Tongue (tissue), 2 donors: ENCODE results near the gene ITGA5. TPM values are rescaled to one million over a fixed set of nuclear protein-coding genes. Genes with fewer than 3 reads are reported as not detected.

Source experiments
- DNase-seq: peaks from one replicate; pipeline ENCODE4 v3.0.0-alpha.2; 2015
- total RNA-seq: library from RNA; depleted of rRNA; stranded (reverse); fragments of >200 nt; gene quantifications from one replicate; pipeline ENCODE4 v1.2.3, GENCODE V29; 2014

ITGA5 gene
- total RNA-seq, 1 donor from 2014 or later = 112 TPM

DNA sequence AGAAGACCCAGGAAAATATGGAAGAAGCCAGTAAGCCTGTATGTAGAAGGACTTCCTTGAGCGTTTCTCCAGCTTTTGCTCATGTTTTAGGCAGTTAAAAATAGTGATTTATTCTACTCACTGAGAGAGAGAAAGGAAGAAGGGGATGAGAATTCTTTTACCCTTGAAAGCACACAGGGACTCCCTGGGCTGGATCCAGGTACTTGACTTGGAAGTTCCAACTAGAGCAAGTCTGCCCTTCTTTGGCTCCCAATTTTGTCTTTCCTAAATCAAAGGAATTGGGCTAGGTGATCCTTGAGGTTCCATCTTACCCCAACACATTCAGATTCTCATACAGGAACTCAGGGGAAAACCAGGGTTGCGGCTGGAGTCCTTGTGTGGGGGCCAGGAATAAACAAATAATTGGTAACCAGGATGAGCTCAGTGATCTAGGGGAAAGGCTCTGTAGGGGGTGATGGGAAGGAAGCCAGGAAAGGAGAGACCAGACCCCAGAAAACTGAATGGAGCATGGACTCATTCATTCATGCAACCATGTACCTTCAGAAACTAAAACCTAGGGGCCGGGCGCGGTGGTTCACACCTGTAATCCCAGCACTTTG, 11.5 kb upstream of the ITGA5 start:
- DNase-seq = no peak

DNA sequence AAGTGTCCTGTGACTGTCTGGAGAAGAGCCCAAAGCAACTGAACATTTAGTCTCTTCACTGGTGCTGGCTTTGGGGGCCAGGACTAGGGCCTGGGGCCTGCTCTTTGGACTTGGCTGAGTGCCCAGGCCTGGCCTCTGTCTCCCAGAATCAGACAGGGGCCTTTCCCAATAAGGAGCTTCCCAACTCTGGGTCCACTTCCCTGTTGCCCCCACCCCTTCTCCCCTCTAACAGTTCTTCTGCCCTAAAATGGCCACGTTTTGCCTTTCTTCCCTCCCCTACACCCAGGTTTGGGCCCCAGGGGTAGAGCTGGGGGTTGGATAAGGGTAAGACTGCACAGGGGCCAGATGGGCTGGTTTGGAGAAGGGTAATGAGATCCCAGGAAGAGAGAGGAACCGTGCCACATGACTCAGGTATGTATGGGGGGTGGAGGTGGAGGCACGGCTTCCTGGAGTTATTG, 10.0 kb upstream of the ITGA5 start:
- no peak for DNase-seq

DNA sequence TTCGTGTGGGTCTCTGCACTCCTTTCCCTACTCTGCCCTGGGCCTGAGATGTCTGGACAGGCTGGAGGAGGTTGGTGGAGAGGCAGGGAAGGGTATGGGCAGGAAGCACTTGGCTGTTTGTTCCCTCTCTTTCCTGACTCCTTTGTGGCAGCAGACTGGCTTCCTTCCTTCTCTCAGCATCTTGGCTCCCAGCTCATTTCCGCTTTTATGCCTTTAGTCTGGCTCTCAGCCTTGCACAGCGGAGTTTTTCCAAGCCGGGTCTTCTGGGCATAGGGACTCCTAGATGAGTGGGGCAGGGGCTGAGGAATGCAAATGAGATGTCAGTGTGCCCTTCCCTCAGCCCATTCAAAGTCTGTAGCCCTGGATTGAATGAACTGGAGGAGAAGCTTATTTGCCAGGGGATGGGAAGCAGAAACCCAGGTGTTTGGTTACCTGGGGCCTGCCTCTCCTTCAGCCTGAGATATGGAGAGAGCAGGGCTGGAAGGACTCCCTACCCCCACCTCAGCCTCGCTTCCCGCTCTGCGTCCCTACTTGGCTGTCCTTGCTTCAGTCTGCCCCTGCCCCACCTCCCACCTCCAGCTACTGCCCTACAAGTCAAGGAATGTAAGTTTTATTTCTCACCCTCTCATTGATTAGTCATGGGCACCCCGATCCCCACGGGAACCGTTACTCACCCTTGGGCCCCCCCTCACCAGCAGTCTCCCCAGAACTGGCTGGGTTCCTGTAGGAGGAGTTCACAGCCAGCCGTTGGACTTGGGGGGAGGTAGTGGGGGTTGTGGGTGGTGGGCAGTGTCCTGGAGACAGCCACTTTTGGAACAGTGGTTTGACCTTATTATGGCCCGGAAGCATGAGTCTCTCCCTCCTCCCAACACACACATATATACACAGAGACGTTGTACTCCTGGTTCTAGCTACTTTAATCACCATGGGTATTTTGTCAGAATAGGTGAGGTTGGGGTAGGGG, 9.3 kb upstream of the ITGA5 start:
- no peak for DNase-seq

DNA sequence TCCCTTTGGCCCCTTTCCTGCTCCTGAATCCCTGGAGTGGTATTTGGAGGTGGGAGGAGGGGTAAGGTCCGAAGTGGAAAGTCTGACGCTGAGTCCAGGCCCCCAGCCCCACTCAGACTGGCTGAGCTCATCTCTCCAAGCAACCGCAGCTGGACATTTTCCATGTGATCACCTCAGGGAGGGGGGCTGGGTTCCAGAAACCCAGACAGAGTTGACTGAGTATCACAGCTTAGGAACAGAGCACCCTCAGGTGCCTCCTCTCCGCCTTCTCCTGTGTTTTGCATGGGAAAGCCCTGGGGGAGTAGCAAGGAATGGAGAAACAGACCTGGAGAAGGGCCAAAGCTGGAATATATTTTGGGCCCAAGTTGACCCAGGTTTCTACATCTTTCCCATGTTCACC, 8.0 kb upstream of the ITGA5 start:
- peak; percentile 66 for DNase-seq

DNA sequence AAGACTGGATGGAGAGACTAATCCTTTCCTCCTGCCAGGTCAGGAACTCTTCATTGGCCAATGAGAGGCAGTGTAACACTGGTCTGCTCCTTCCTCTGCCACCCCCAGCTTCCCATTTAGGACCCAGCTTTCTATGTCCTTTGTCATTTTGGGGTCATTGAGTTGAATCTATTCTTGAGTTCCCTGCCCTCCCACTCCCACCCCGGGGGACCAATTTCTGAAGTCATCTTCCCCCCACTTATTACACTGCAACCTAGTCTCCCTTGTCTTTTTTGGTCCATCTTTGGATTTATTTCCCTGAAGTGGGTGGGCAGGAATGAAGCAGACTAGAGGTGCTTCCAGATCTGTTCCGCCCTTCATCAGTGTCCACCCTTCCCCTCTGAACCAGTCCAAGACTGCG, 7.6 kb upstream of the ITGA5 start:
- no peak for DNase-seq

DNA sequence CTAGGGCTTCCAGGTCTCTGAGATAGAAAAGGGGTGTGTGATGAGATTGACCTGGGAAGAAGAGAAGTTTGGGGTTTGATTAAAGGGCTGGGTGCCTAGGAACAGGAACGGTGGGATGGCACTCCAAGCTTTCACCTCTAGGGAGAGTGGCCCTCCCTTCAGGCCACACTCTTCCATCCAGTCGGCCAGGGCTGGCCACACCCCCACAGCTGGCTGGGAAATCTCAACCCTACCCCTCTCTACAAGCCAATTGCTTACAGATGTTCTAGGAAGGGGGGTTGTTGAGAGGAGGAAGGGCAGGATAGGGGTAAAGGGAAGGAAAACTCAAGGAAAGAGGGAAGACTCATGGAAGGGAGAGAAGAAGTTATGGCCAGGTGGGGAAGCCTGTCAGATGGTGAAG, 6.6 kb upstream of the ITGA5 start:
- DNase-seq = peak; percentile 62

DNA sequence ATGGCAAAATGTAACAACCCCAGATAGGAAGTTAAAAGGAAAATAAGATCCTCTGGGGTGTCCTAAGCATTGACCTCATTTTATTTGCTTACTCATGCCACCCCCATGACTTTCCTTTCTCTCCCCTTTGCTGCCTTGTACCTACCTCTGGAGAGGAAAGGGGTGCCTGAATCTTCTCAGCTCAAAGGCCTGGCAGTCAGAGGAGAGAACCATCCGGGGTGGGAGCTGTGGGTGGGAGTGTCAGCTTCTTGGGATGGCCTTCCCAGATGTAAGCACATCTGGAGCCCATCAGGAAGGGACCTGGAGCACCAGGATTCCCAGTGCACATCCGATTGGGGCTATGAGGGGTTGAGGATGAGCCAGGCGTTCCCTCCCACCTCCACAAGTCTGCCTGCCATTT, 5.2 kb upstream of the ITGA5 start:
- no peak for DNase-seq

DNA sequence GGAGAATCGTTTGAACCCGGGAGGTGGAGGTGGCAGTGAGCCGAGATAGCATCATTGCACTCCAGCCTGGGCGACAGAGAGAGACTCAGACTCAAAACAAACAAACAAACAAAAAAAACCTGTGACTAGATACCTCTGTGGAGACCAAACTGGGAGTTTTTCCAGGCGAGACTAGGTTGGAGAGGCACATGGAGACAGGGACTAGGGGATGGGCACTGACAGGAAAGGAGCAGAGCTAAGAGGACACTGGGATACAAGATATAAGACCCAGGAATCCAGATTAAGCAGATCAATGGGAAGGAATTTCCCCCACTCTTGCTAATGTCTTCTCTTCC, 4.7 kb upstream of the ITGA5 start:
- DNase-seq = no peak

DNA sequence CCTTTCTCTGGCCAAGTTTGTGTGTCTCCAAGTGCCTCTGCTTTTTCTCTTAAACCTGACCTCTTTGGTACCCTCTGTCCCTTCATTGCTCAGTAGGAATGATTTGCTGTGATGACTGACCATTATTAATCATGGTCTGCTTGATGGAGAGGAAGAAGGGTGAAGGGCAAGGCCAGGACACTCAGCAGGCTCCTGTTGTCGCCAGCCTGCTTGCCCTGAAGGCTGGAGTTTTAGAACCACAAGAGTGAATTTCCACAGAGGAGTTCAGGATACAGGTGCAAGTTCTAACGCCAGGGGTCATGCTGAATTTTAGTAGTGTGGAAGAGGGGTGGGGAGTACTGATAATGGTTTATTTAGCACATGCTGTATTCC, 2.8 kb upstream of the ITGA5 start:
- DNase-seq = no peak

DNA sequence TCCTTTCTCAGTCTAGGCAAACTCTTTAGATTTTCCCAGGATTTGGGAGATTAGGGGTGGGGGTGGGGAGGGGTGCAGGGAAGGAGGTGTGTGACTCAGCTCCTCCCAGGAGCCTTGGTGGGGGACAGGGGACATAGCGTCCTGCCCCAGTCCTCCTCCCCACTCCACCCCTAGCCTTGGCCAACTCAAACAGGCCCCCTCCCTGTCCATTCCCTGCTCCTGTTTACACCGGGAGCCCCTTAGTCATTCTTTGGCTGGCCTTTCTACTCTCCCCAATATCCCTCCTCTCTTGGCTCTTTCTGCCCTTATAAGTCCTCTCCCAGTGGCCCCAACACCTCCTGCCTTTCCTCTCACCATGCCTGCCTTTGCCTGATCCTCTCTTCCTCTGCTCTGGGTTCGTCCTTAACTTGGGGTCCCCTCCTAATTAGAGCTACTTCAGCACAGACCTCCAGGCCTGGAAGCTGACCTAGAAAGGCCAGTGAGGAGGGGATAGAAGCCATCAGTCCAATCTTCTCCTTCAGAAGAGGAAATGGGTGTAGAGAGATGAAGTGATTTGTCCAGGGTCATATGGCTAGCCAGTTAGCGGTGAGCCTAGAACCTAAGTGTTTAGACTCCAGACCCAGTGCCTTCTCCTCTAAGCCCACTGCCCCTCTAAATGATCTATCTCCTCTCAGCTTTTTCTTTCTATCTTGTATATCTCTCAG, 2.3 kb upstream of the ITGA5 start:
- DNase-seq = no peak

DNA sequence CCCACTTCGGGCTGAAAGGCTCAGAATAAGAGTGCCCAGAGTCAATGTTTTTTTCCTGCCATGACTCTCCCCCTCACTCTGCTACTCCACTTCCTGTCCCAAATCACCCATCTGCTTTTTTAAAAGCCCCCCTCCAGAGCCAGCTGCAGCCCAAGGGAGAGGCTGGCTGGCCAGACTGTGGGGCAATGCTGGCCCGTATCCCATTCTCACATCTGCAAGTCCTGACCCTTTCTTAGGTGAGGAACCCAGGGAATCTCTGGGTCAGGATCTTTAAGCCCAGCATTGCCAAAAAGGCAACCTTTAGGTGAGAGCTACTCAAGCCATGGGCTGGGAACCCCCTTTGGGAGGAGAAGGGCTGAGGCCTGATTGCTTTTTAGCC, 1.7 kb upstream of the ITGA5 start:
- DNase-seq = no peak

DNA sequence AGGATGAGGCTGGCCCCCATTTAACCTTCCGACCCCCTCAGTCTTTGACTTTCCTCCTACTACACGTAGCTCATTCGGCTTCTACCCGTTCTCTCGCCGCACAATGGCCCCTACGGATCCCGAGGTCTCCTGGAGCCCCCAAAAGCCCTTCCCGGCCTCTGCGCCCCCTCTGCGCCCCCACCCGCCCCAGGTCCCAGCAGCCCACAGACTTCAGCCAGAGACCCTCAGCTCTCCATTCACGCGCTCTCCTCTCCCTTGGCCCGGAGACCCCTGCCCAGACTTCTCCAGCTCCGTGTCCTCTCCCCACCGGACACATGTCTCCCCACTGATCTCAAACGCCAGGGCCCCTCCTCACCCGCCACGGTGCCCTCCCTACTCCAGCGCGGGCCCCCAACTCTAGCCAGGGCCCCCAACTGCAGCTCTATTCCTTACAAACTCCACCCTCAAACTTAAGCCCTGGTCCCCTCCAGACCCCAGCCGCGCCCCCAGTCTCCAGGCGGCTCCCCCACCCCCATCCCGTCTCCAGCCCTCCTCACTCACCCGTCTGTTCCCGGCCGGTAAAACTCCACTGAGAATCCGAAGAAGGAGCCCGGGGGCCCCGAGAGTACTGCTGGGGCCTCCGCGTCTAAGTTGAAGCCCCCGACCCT, 502 bp downstream of the ITGA5 start:
- DNase-seq = no peak

DNA sequence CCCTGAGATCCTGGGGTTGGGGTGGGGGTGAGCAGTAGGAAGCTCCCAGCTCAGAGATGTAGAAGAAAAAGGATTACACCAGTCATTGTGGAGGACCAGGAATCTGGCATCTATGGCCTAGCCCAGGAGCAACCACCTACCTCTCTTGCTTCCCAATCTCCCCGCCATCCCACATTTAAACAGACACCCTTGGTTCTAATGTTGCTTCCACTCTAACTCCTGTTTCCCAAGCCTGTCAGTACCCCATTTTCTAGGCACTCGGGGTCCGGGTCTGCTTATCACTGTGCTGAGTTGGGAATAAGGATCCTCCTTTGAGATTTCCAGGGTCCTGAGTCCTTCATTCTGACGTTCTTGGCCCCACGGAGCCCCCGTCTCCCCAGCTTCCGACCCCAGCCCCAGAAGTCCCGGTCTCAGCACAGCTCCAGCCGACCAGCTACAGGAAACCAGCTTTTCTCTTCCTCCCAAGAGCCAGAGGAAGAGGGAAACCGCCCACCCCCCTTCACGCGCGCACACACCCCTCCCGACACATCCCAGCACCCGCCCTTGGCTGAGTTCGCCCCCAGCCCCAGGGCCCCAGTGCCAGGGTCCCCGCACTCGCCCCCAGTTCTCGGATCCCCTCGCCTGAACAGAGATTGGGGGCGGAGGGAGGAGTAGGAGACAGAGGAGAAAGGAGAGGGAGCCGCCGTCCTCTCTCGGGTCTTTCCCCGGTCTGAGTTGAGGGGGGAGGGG, 1.2 kb downstream of the ITGA5 start:
- peak; percentile 60 for DNase-seq

DNA sequence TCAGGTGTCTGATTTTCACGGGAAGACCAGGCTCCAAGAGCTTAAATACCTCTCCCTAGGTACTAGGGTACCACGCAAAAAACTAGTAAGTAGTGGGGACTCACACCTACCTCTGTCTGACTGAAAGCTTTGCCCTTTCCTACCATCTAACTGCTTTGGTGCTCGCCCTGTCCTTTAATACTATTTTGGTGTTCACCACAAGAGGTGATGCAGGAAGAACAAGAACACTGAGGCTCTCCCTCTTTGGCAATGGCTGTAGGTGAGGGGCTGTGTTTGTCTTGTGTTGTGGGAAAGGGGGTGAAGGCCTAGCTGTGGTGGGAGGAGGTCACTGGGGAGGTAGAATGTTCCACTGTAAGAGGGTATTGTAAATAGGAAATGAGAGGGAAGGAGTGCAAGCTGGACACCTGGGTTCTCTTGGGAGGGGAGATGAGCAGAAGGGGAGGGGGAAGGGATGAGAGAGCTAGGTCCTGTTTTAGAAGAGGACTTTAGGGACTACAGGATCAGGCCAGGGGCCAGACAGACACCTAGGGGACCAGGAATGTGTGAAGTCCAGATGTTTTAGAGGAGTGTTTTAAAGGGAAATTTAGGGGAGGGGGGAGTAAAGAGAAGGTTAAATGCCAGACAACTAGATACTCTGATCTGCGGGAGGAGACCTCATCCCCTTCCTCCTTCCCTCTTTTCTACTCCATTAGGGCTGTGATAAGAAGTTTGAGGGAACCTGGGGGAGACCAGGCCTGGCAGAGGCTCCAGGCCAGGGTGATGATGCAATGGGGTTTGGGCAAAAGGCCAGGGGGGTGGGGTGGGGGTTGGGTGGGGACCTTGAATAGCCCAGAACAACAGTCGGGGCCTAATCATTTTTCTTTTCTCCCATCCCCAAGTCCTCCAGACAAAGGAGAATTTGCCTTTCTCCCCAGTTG, 2.1 kb downstream of the ITGA5 start:
- no peak for DNase-seq

DNA sequence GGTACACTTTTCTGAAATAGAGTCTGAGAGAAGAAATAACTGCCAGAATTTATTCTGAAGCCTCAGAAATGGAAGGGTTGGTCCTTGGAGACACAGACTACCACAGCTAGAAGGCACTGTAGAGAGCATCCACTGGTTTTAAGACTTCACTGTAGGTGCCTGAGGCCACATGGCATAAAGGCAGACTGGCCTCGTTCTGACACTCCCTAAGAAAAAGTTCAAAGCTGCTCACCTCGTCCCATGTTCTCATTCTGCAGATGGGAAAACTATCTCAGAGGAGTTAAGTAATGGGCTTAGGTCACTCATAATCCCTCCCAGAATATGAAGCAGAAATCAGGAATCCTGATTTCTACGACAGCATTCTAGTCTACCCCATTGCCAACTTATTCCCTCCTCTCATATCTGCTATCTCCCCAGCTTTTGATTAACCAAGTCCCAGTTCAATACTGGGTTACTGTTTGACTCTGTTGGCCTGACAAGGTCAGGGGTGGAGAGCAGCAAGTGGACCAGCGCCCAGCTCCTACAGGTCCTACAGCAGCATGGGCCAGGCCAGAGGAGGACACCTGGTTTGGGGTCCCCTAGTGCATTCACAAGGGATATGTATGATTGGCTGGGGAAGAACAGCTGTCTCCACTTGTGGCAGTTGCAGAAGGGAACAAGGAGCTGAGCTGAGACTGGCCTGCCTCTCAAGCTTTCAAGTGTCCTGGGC, 3.7 kb downstream of the ITGA5 start:
- DNase-seq = peak; percentile 63

DNA sequence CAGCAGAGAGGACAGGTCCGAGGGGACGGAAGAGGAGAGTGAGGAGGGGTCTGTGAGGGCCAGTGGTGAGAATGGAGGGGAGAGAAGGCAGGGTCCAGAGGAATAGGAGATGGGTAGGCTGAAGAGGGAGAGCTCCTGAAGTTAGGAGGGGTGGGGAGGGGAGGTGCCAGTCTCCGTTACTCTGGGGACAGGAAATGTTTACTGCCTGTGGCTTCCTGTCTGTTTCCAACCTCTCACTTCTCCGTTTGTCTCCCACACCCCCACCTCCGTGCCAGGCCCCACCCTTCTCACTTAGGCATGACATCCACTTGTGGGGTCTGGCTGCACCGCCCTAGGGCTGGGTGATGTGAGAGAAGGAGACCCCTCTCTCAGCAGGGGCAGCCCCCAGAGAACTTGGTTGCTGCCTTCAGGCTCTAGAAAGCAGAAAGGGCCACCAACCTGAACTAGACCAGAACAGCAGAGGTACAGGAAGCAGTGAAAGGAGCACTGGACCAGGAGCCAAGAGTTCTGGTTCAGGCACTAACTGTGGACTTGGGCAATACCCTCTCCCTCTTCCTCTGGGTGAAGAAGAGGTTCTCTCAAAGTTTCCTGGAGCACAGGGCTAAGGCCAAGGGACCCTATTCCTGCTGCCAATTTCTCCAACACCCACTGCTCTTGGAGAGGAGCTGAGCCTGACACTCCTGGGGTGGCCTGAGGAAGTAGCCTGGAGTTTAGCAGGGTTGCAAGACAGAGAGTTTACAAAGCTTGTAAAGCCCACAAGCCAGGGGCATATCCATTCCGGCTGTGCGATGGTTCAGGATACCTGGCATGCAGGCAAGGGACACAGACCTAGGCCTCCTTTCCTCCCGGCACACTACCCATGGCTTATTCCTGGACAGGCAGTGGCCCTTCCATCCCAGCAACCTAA, 5.5 kb downstream of the ITGA5 start:
- no peak for DNase-seq

DNA sequence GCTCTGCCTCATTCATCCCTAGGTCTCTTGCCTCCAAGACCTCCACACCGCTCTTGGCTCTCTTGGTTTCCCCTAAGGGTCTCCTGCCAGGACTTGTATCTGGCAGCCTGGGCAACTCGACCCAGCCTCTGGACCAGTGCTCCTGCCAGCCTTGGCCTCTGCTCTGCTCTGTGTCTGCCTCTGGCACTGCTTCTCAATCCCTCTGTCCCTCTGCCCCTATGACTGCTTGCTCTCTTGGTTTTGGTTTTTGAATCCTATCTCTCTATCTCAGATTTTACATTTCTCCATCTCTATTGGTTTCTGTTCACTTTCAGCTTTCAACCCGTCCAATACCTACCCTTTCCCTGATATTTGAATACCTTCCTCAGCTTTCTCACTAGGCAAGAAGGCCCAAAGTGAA, 6.3 kb downstream of the ITGA5 start:
- no peak for DNase-seq

DNA sequence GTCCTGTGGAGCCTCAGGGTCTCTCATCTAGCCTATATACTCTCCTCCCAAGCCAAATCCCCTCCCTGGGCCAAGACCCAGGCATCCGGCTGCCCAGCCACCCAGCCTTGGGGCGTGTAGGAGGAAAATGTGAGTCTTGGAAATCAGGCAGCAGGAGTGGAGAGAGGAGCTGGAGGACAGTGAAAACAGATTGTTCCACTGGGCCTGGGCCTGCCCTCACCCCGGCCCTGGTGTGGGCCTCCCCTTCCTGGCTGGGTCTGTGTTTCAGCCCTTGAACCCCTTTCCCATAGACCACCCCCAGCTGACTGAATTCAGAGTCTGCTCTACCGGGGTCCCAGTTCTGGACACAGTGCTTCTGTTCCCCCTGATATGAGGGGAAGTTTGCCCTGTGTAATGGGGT, 6.7 kb downstream of the ITGA5 start:
- no peak for DNase-seq
